Activated CD4-positive, CD25-positive, alpha-beta regulatory T cell (primary cell): ENCODE results near the gene TROAP.
"Not testable (repeated sequence)": the region's sequence is repeated elsewhere in the genome, so short reads cannot be mapped to it uniquely, and the experiment has no call there.

Experiments used
- DNase-seq, 4 experiments: peaks; one replicate each; lab custom pipeline; 2025; lab: John Stamatoyannopoulos, UW

The TROAP gene

DNA sequence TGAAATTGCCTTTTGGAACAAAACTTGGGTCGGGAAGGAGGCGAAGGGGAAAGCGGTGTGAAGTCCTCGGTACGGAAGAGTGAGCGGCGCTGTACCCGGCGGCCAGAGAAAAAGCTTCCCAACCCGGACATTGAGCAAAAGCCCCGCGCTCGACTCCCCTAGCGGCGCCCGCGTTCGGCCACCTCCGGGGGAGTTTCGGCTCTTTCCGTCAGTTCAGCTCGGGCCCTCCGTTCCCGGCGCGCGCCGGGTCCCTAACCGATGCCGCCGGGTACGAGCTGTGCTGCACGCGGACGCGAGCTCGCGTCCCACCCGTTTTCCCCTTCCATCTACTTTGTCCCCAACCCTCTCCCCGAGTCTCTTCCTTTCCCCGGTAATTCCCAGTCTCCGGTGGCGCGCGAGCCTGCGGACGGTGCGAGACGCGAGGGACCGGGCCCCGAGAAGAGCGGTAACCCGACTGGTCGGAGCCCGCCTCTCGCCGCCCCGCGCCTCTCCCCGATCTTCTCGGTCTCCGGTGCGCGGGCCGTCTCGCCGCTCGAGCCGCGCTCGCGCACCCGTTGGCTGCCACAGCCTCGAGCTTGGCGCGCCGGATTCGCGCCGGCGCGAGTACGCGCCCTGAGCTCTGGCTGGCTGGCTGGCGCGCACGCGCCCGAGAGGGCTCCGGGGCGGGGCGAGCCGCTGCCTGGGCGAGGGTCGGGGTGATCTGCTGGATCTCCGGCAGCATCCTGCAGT is 43.8 kb downstream of the TROAP start:
- peak; percentile 64 to 78 (median 68) for DNase-seq

DNA sequence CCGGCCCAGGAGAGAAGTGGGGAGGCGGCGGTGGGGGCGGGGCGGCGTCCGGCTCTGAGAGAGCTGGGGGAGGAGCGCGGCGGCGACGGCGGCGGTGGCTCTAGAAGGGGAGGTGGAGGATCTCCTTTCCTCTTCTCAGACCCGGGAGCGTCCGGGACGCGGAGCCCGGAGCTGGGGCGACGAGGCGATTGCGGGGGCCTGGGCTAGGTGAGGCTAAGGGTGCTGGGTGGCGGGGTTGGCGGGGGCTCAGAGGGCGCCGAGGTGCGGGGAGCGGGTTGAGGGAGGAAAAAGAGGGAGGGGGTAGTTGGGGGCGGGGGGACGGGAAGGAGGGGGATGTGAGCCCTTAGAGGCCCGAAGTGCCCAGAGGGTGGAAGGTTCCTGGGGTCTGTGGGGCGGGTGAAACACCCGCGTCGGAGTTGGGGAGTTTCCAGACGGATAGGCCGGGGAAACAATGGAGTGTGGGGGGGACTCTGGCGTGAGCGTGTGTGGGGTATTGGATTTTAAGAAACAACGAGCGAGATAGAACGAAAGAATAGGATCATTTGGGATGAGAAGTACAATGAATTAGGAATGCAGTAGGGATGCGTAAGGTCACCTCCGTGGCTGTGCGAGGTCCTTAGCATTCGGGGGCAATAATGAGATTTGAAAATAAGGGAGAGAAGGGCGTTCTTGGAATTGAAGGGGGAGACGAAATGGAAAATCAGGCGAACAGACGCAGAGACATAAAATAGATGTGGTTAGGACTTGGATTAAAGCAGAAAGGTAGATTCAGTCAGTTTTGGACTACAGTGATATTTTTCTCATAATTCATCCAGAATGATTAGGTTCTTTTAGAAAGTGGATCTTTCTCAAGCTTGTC is 44.6 kb downstream of the TROAP start, which contains the start of gene SPATS2:
SPATS2 (plus strand) TSS at position 82 of the 859 bp plus-strand sequence. CDS start 93,551 bp downstream, outside the sequence.
- no peak for DNase-seq

DNA sequence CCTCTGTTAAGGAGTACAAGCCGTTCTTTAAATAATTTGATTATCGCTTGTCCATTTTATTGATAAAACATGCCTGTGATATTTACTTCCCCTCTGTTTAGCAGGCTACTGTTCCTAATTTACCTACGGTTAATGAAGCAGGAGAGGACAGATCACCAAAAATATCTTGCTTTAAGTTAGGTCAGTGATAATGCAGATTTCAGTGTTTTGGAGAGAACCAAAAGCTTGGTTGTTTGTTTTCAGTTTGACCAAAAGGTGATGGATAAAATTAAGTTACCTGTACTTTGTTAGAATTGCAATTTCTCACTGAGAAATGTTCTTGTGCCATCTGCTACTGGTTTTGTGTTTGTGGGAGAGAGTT is 45.2 kb downstream of the TROAP start:
- no peak for DNase-seq

- DNase-seq, result no peak
Observed at GRCh38 chr12:49369411-49370145, 46.5 kb downstream of the TROAP start.

- DNase-seq, result no peak
Observed at GRCh38 chr12:49370539-49370938, 47.5 kb downstream of the TROAP start.

GRCh38 chr12:49375406-49375805 is 52.4 kb downstream of the TROAP start:
- DNase-seq, result no peak

- DNase-seq, result no peak
Observed at GRCh38 chr12:49377386-49377785, 54.3 kb downstream of the TROAP start.

DNA sequence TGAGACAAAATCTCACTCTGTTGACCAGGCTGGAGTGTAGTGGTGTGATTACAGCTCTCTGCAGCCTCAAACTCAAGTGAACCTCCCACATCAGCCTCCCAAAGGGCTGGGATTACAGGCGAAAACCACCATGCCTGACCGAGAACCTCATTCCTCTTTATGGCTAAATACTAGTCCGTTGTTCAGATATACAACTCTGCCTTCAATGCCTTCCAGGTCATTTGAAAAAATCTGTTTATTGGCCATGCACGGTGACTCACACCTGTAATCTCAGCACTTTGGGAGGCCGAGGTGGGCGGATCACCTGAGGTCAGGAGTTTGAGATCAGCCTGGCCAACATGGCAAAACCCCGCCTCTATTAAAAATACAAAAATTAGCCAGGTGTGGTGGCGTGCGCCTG is 57.1 kb downstream of the TROAP start:
- not testable (repeated sequence) for DNase-seq
